Tibial nerve (tissue), 3 donors: ENCODE measurements around the gene POLR3B.

ENCODE experiments used
- POLR2A ChIP-seq, 2 donors: fragments of 450-650 bp; IDR thresholded peaks; one replicate each; pipeline ENCODE4 v1.6.1; 2017; ENCODE audit warnings: antibody characterized with exemption in 2 of 2, mild to moderate bottlenecking in 2 of 2, moderate library complexity in 2 of 2
- TF ChIP-seq, protein P1 (sequence below), 5 experiments: fragments of 200-600 bp in 3 of 5; fragments of 450-650 bp in 2 of 5; sonication (generic) in 3 of 5; IDR thresholded peaks; one replicate each; pipeline ENCODE4 v1.5.1; 2016 to 2019; ENCODE audit warnings: antibody characterized with exemption in 5 of 5, mild to moderate bottlenecking in 3 of 5, moderate library complexity in 2 of 5

DNA sequence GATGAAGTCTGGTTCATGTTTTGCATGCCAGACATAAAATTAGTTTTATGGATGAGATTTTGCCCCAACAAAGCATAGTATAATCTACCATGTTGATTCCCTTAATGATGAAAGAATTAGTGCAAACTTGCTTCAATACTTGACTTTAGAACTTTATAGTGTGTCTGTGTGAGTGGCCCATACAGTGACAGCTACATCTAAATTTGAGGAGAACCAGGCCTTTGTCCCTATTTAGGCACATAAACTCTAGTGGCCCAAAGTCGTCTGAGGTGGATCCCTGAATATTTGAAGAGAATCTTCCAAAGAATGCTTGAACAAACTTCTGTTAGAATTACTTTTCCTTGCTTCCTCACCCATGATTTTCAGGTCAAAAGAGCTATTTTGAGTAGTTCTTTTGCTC lies 70.4 kb downstream of the POLR3B start:
- TF ChIP-seq POLR2A (IDR thresholded peaks at IDR 0.05): no peak
- TF ChIP-seq, protein P1, sequence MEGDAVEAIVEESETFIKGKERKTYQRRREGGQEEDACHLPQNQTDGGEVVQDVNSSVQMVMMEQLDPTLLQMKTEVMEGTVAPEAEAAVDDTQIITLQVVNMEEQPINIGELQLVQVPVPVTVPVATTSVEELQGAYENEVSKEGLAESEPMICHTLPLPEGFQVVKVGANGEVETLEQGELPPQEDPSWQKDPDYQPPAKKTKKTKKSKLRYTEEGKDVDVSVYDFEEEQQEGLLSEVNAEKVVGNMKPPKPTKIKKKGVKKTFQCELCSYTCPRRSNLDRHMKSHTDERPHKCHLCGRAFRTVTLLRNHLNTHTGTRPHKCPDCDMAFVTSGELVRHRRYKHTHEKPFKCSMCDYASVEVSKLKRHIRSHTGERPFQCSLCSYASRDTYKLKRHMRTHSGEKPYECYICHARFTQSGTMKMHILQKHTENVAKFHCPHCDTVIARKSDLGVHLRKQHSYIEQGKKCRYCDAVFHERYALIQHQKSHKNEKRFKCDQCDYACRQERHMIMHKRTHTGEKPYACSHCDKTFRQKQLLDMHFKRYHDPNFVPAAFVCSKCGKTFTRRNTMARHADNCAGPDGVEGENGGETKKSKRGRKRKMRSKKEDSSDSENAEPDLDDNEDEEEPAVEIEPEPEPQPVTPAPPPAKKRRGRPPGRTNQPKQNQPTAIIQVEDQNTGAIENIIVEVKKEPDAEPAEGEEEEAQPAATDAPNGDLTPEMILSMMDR (IDR thresholded peaks at IDR 0.05): no peak
